Liver (tissue), 9 donors: Measurements from ENCODE around the gene METTL25. TPM values are rescaled to one million over a fixed set of nuclear protein-coding genes. Genes with fewer than 3 reads are reported as not detected.

Source experiments
- DNase-seq: peaks from one replicate; pipeline ENCODE4 v3.0.0-alpha.2; 2017; ENCODE audit warnings: low spot score
- H3K27ac ChIP-seq, 2 donors: one replicate each; pipeline ENCODE4 v1.7.0; 2013; ENCODE audit warnings: inconsistent platforms in 2 of 2, low read length in 2 of 2, control low read depth in 1 of 2, low read depth in 1 of 2, mild to moderate bottlenecking in 1 of 2
- H3K27me3 ChIP-seq, 4 donors: one replicate each; pipeline versions ENCODE4 v1.6.1 to v1.7.0; 2013; ENCODE audit warnings: low read length in 3 of 4, inconsistent platforms in 1 of 4, mild to moderate bottlenecking in 1 of 4, moderate library complexity in 1 of 4; ENCODE audit not compliant: control insufficient read depth in 4 of 4, insufficient read depth in 4 of 4
- H3K36me3 ChIP-seq, 4 donors: one replicate each; pipeline versions ENCODE4 v1.6.1 to v1.7.0; 2013; ENCODE audit warnings: low read length in 3 of 4, mild to moderate bottlenecking in 3 of 4, low read depth in 1 of 4, moderate library complexity in 1 of 4; ENCODE audit not compliant: control insufficient read depth in 4 of 4, insufficient read depth in 3 of 4
- H3K4me1 ChIP-seq, 4 donors: one replicate each; pipeline versions ENCODE4 v1.6.1 to v1.7.0; 2013; ENCODE audit warnings: low read length in 3 of 4, mild to moderate bottlenecking in 3 of 4, moderate library complexity in 1 of 4; ENCODE audit not compliant: control insufficient read depth in 4 of 4, insufficient read depth in 4 of 4
- H3K4me3 ChIP-seq, 3 donors: one replicate each; pipeline versions ENCODE4 v1.6.1 to v1.7.0; 2013; ENCODE audit warnings: low read length in 3 of 3, control low read depth in 1 of 3, low read depth in 1 of 3, mild to moderate bottlenecking in 1 of 3
- H3K9ac ChIP-seq, 2 donors: one replicate each; pipeline ENCODE4 v1.7.0; 2013; ENCODE audit warnings: low read length in 2 of 2, mild to moderate bottlenecking in 2 of 2, moderate library complexity in 2 of 2, control low read depth in 1 of 2, low read depth in 1 of 2
- H3K9me3 ChIP-seq, 4 donors: one replicate each; pipeline versions ENCODE4 v1.6.1 to v1.7.0; 2013; ENCODE audit warnings: low read length in 3 of 4; ENCODE audit not compliant: control insufficient read depth in 4 of 4
- EGR1 ChIP-seq, 2 donors: IDR thresholded peaks; 2 replicates each; pipeline ENCODE4 v1.6.1; 2016 to 2018; ENCODE audit warnings: antibody characterized with exemption in 2 of 2, low read depth in 2 of 2
- FOXA1 ChIP-seq: IDR thresholded peaks from 2 replicates; pipeline ENCODE4 v1.6.1; 2016; ENCODE audit warnings: antibody characterized with exemption
- FOXA2 ChIP-seq: IDR thresholded peaks from 2 replicates; pipeline ENCODE4 v1.6.1; 2016; ENCODE audit warnings: antibody characterized with exemption
- GABPA ChIP-seq, 2 donors: IDR thresholded peaks in 1 of 2; conservative IDR thresholded peaks in 1 of 2; 2 replicates each; pipeline ENCODE4 v1.6.1; 2016; ENCODE audit warnings: antibody characterized with exemption in 2 of 2, mild to moderate bottlenecking in 1 of 2, moderate library complexity in 1 of 2
- HNF4A ChIP-seq, 2 donors: conservative IDR thresholded peaks; 2 replicates each; pipeline ENCODE4 v1.6.1; 2016; ENCODE audit warnings: antibody characterized with exemption in 2 of 2, mild to moderate bottlenecking in 2 of 2
- HNF4G ChIP-seq: IDR thresholded peaks from 2 replicates; pipeline ENCODE4 v1.6.1; 2016; ENCODE audit warnings: antibody characterized with exemption
- JUND ChIP-seq, 2 donors: IDR thresholded peaks; 2 replicates each; pipeline ENCODE4 v1.6.1; 2016; ENCODE audit warnings: antibody characterized with exemption in 2 of 2
- NR2F2 ChIP-seq: IDR thresholded peaks from 2 replicates; pipeline ENCODE4 v1.6.1; 2016; ENCODE audit warnings: antibody characterized with exemption
- RAD21 ChIP-seq, 2 donors: IDR thresholded peaks; 2 replicates each; pipeline ENCODE4 v1.6.1; 2016; ENCODE audit warnings: antibody characterized with exemption in 2 of 2, mild to moderate bottlenecking in 2 of 2
- RXRA ChIP-seq, 2 donors: IDR thresholded peaks; 2 replicates each; pipeline ENCODE4 v1.6.1; 2017 to 2018; ENCODE audit warnings: antibody characterized with exemption in 2 of 2, mild to moderate bottlenecking in 1 of 2
- SP1 ChIP-seq: IDR thresholded peaks from 2 replicates; pipeline ENCODE4 v1.6.1; 2018; ENCODE audit warnings: antibody characterized with exemption, mild to moderate bottlenecking
- TAF1 ChIP-seq: conservative IDR thresholded peaks from 2 replicates; pipeline ENCODE4 v1.6.1; 2016; ENCODE audit warnings: antibody characterized with exemption, mild to moderate bottlenecking
- YY1 ChIP-seq: IDR thresholded peaks from 2 replicates; pipeline ENCODE4 v1.6.1; 2016; ENCODE audit warnings: antibody characterized with exemption, mild to moderate bottlenecking
- WGBS: extraction: QIAGEN DNeasy Blood & Tissue Kit; methylation state at CpG from one replicate; pipeline ENCODE4 v1.1.7; 2013; 5-methylcytosine and 5-hydroxymethylcytosine counted together
- polyA plus RNA-seq, 2 donors: library from polyadenylated mRNA; stranded (reverse) in 1 of 2; unstranded in 1 of 2; fragments of 200-250 nt in 1 of 2; fragments of >200 nt in 1 of 2; fragmentation: Nextera tagmentation in 1 of 2; extraction: Ambion mirVana in 1 of 2; gene quantifications; one replicate each; pipeline versions ENCODE4 v1.2.1 to v1.2.3, GENCODE V29; 2013 to 2015
- total RNA-seq, 2 donors: library from RNA; depleted of rRNA; stranded (reverse); fragments of >200 nt; gene quantifications; one replicate each; pipeline ENCODE4 v1.2.3, GENCODE V29; 2014
- TF ChIP-seq, protein P1 (sequence below): IDR thresholded peaks from 2 replicates; pipeline ENCODE4 v1.6.1; 2016; ENCODE audit warnings: antibody characterized with exemption
- TF ChIP-seq, protein P2 (sequence below): IDR thresholded peaks from 2 replicates; pipeline ENCODE4 v1.6.1; 2016; ENCODE audit warnings: antibody characterized with exemption
- TF ChIP-seq, protein P3 (sequence below): IDR thresholded peaks from 2 replicates; pipeline ENCODE4 v1.6.1; 2016; ENCODE audit warnings: antibody characterized with exemption
- TF ChIP-seq, protein P4 (sequence below): fragments of 150-350 bp; IDR thresholded peaks from 2 replicates; pipeline ENCODE4 v1.5.1; 2017; ENCODE audit warnings: improper control_type of control experiment, low read depth, low read length; ENCODE audit not compliant: missing input control
- donor health status: healthy.
- donor health status: healthy.
- donor health status: healthy.
- donor health status: healthy.
- donor health status: healthy.

METTL25 gene
- total and polyA plus RNA-seq, 4 donors = 1.5 to 13.4 (median 9.6) TPM

DNA sequence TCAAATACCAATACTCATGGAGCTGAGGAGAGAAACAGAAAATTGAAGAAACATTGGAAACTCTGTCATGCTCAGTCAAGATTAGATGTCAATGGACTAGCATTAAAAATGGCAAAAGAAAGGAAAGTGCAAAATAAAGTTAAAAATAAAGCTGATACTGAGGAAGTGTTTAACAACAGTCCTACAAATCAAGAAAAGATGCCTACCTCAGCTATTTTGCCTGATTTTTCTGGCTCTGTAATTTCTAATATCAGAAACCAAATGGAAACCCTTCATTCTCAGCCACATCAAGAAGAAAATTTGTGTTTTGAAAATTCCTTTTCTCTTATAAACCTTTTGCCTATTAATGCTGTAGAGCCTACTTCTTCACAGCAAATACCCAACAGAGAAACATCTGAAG is 40.5 kb downstream of the METTL25 start:
- no peaks in the 10 kb centered on the region for H3K9me3 ChIP-seq

DNA sequence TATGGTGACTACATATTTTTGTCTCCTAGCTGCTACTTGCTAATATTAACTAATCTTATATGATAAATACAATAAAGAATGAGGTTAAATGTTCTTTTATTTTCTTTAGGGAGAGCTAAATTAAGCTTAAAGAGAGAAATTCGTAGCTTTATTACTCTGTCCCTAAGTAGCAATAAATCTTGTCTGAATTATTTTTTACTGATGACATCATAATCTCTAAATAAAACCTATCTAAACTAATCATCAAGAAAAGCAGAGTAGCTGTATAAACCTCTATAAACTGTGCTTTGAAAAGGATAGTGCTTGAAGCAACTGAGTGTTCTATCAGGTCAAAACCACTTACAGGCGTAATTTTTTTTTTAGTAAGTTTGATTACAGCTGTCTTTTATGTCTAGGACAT is 42.5 kb downstream of the METTL25 start:
- Histone ChIP-seq H3K9ac (no peak overlapping the region), H3K27me3 (no peaks in the 10 kb centered on the region), H3K4me1 (no peaks in the 10 kb centered on the region), H3K36me3 (peaks cover 0 to 10% (median 5%) of the 10 kb centered on the region in 4 donors), H3K9me3 (no peaks in the 10 kb centered on the region), H3K4me3 (no peak overlapping the region), H3K27ac (no peak overlapping the region)
- DNase-seq = no peak
- no peak for TF ChIP-seq EGR1 (IDR thresholded peaks at IDR 0.05; ENCODE audit: low read depth in 2 of 2)
- no peak for TF ChIP-seq RAD21 (IDR thresholded peaks at IDR 0.05)
- TF ChIP-seq, protein P1, sequence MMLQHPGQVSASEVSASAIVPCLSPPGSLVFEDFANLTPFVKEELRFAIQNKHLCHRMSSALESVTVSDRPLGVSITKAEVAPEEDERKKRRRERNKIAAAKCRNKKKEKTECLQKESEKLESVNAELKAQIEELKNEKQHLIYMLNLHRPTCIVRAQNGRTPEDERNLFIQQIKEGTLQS = no peak
- no peak for TF ChIP-seq HNF4A (conservative IDR thresholded peaks at IDR 0.05)
- no peak for TF ChIP-seq FOXA1
- no peak for TF ChIP-seq TAF1
- TF ChIP-seq, protein P2, sequence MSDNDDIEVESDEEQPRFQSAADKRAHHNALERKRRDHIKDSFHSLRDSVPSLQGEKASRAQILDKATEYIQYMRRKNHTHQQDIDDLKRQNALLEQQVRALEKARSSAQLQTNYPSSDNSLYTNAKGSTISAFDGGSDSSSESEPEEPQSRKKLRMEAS = no peak
- TF ChIP-seq NR2F2 = no peak
- no peak for TF ChIP-seq YY1
- TF ChIP-seq GABPA (IDR thresholded peaks at IDR 0.05 in 1 of 2, conservative IDR thresholded peaks at IDR 0.05 in 1 of 2) = no peak
- TF ChIP-seq RXRA (IDR thresholded peaks at IDR 0.05) = no peak
- TF ChIP-seq, protein P3, sequence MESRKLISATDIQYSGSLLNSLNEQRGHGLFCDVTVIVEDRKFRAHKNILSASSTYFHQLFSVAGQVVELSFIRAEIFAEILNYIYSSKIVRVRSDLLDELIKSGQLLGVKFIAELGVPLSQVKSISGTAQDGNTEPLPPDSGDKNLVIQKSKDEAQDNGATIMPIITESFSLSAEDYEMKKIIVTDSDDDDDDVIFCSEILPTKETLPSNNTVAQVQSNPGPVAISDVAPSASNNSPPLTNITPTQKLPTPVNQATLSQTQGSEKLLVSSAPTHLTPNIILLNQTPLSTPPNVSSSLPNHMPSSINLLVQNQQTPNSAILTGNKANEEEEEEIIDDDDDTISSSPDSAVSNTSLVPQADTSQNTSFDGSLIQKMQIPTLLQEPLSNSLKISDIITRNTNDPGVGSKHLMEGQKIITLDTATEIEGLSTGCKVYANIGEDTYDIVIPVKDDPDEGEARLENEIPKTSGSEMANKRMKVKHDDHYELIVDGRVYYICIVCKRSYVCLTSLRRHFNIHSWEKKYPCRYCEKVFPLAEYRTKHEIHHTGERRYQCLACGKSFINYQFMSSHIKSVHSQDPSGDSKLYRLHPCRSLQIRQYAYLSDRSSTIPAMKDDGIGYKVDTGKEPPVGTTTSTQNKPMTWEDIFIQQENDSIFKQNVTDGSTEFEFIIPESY = no peak
- TF ChIP-seq, protein P4, sequence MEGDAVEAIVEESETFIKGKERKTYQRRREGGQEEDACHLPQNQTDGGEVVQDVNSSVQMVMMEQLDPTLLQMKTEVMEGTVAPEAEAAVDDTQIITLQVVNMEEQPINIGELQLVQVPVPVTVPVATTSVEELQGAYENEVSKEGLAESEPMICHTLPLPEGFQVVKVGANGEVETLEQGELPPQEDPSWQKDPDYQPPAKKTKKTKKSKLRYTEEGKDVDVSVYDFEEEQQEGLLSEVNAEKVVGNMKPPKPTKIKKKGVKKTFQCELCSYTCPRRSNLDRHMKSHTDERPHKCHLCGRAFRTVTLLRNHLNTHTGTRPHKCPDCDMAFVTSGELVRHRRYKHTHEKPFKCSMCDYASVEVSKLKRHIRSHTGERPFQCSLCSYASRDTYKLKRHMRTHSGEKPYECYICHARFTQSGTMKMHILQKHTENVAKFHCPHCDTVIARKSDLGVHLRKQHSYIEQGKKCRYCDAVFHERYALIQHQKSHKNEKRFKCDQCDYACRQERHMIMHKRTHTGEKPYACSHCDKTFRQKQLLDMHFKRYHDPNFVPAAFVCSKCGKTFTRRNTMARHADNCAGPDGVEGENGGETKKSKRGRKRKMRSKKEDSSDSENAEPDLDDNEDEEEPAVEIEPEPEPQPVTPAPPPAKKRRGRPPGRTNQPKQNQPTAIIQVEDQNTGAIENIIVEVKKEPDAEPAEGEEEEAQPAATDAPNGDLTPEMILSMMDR = no peak
- no peak for TF ChIP-seq JUND (IDR thresholded peaks at IDR 0.05)
- 94% methylated on average over 2 of the region's 2 CpGs for WGBS

More for the DNA sequence above, 40.5 kb downstream of the METTL25 start:
- TF ChIP-seq NR2F2 = no peak
- TF ChIP-seq, protein P3 = no peak
- TF ChIP-seq EGR1 (IDR thresholded peaks at IDR 0.05; ENCODE audit: low read depth in 2 of 2) = no peak
- no peak for TF ChIP-seq SP1
- TF ChIP-seq HNF4A (conservative IDR thresholded peaks at IDR 0.05) = no peak
- TF ChIP-seq, protein P2 = no peak
- no peak for TF ChIP-seq RXRA (IDR thresholded peaks at IDR 0.05)
- TF ChIP-seq RAD21 (IDR thresholded peaks at IDR 0.05) = no peak
- TF ChIP-seq FOXA2 = no peak
- TF ChIP-seq, protein P1 = no peak
- no peak for TF ChIP-seq HNF4G
- TF ChIP-seq JUND (IDR thresholded peaks at IDR 0.05) = no peak
- TF ChIP-seq YY1 = no peak
- TF ChIP-seq TAF1 = no peak
- Histone ChIP-seq H3K36me3 (peaks cover 0 to 15% (median 8%) of the 10 kb centered on the region in 4 donors), H3K4me1 (no peaks in the 10 kb centered on the region), H3K27me3 (no peaks in the 10 kb centered on the region), H3K27ac (no peak overlapping the region), H3K4me3 (no peak overlapping the region), H3K9ac (no peak overlapping the region)
- DNase-seq = no peak
